Stimulated activated naive CD8-positive, alpha-beta T cell treated with anti-CD3 and anti-CD28 coated beads, Interleukin-15, Interleukin-2, amounts not matched to agents 100 ng/mL and 50 ng/mL, for 24 hours (primary cell): Measurements from ENCODE around the gene PHC1.

Source experiments
- H3K27ac Mint-ChIP-seq: one replicate; pipeline ENCODE4 v1.8.0; 2021; ENCODE audit warnings: mild to moderate bottlenecking, mixed read lengths
- H3K27me3 Mint-ChIP-seq: one replicate; pipeline ENCODE4 v1.8.0; 2021; ENCODE audit warnings: mixed read lengths
- H3K36me3 Mint-ChIP-seq: one replicate; pipeline ENCODE4 v1.8.0; 2021; ENCODE audit warnings: low read depth, mixed read lengths
- H3K4me1 Mint-ChIP-seq: one replicate; pipeline ENCODE4 v1.8.0; 2021; ENCODE audit warnings: low read depth, mixed read lengths
- H3K4me3 Mint-ChIP-seq: one replicate; pipeline ENCODE4 v1.8.0; 2021; ENCODE audit warnings: mild to moderate bottlenecking, mixed read lengths
- H3K9me3 Mint-ChIP-seq: one replicate; pipeline ENCODE4 v1.8.0; 2021; ENCODE audit warnings: mixed read lengths

Gene PHC1

GRCh38 chr12:8950702-8951478 is 36.6 kb downstream of the PHC1 start:
- peak overlapping the region; percentile 97 for H3K4me3 Mint-ChIP-seq
- H3K9me3 Mint-ChIP-seq, result peaks cover 8% of the 10 kb centered on the region
- peaks cover 38% of the 10 kb centered on the region for H3K36me3 Mint-ChIP-seq
- H3K27ac Mint-ChIP-seq, result peak overlapping the region; percentile 98
- no peaks in the 10 kb centered on the region for H3K27me3 Mint-ChIP-seq
- peaks cover 78% of the 10 kb centered on the region for H3K4me1 Mint-ChIP-seq

GRCh38 chr12:8951744-8952143 is 37.4 kb downstream of the PHC1 start:
- H3K9me3 Mint-ChIP-seq, result peaks cover 8% of the 10 kb centered on the region
- H3K4me3 Mint-ChIP-seq, result peak overlapping the region; percentile 97
- H3K4me1 Mint-ChIP-seq, result peaks cover 74% of the 10 kb centered on the region
- peak overlapping the region; percentile 96 for H3K27ac Mint-ChIP-seq
- no peaks in the 10 kb centered on the region for H3K27me3 Mint-ChIP-seq
- H3K36me3 Mint-ChIP-seq, result peaks cover 30% of the 10 kb centered on the region

GRCh38 chr12:8953773-8954402 is 39.6 kb downstream of the PHC1 start:
- H3K27ac Mint-ChIP-seq, result peak overlapping the region; percentile 96
- peaks cover 19% of the 10 kb centered on the region for H3K36me3 Mint-ChIP-seq
- H3K4me1 Mint-ChIP-seq, result peaks cover 71% of the 10 kb centered on the region
- peak overlapping the region; percentile 59 for H3K4me3 Mint-ChIP-seq
- H3K9me3 Mint-ChIP-seq, result peaks cover 8% of the 10 kb centered on the region
- no peaks in the 10 kb centered on the region for H3K27me3 Mint-ChIP-seq

- peaks cover 8% of the 10 kb centered on the region for H3K9me3 Mint-ChIP-seq
- H3K27ac Mint-ChIP-seq, result no peak overlapping the region
- H3K4me1 Mint-ChIP-seq, result peaks cover 85% of the 10 kb centered on the region
Measured at GRCh38 chr12:8956073-8956472, 41.8 kb downstream of the PHC1 start.

GRCh38 chr12:8956772-8957171 is 42.5 kb downstream of the PHC1 start:
- peaks cover 79% of the 10 kb centered on the region for H3K4me1 Mint-ChIP-seq
- H3K4me3 Mint-ChIP-seq, result no peak overlapping the region

More at GRCh38 chr12:8956073-8956472, 41.8 kb downstream of the PHC1 start:
- peaks cover 15% of the 10 kb centered on the region for H3K36me3 Mint-ChIP-seq
- no peaks in the 10 kb centered on the region for H3K27me3 Mint-ChIP-seq
- no peak overlapping the region for H3K4me3 Mint-ChIP-seq

GRCh38 chr12:8957561-8957960 is 43.3 kb downstream of the PHC1 start:
- Mint-ChIP-seq H3K27ac (no peak overlapping the region), H3K36me3 (peaks cover 19% of the 10 kb centered on the region), H3K4me3 (no peak overlapping the region), H3K9me3 (peaks cover 8% of the 10 kb centered on the region), H3K4me1 (peaks cover 71% of the 10 kb centered on the region), H3K27me3 (no peaks in the 10 kb centered on the region)

More at GRCh38 chr12:8956772-8957171, 42.5 kb downstream of the PHC1 start:
- Mint-ChIP-seq H3K36me3 (peaks cover 15% of the 10 kb centered on the region), H3K9me3 (peaks cover 8% of the 10 kb centered on the region), H3K27ac (no peak overlapping the region), H3K27me3 (no peaks in the 10 kb centered on the region)

GRCh38 chr12:8958066-8958465 is 43.8 kb downstream of the PHC1 start:
- no peak overlapping the region for H3K27ac Mint-ChIP-seq
- H3K9me3 Mint-ChIP-seq, result peaks cover 3% of the 10 kb centered on the region
- peaks cover 14% of the 10 kb centered on the region for H3K36me3 Mint-ChIP-seq
- H3K27me3 Mint-ChIP-seq, result no peaks in the 10 kb centered on the region
- H3K4me1 Mint-ChIP-seq, result peaks cover 66% of the 10 kb centered on the region
- H3K4me3 Mint-ChIP-seq, result no peak overlapping the region

GRCh38 chr12:8960176-8960575 is 45.9 kb downstream of the PHC1 start:
- Mint-ChIP-seq H3K27me3 (no peaks in the 10 kb centered on the region), H3K27ac (peak overlapping the region; percentile 3), H3K36me3 (peaks cover 20% of the 10 kb centered on the region), H3K4me1 (peaks cover 49% of the 10 kb centered on the region), H3K9me3 (peaks cover 5% of the 10 kb centered on the region), H3K4me3 (no peak overlapping the region)

GRCh38 chr12:8968761-8969160 is 54.5 kb downstream of the PHC1 start:
- peaks cover 20% of the 10 kb centered on the region for H3K9me3 Mint-ChIP-seq
- H3K27ac Mint-ChIP-seq, result no peak overlapping the region
- H3K27me3 Mint-ChIP-seq, result no peaks in the 10 kb centered on the region
- peaks cover 25% of the 10 kb centered on the region for H3K36me3 Mint-ChIP-seq
- no peak overlapping the region for H3K4me3 Mint-ChIP-seq
- H3K4me1 Mint-ChIP-seq, result peaks cover 13% of the 10 kb centered on the region

GRCh38 chr12:8969861-8970411 is 55.6 kb downstream of the PHC1 start:
- Mint-ChIP-seq H3K9me3 (peaks cover 17% of the 10 kb centered on the region), H3K4me1 (peaks cover 11% of the 10 kb centered on the region), H3K27ac (no peak overlapping the region), H3K36me3 (peaks cover 16% of the 10 kb centered on the region), H3K27me3 (no peaks in the 10 kb centered on the region), H3K4me3 (no peak overlapping the region)

- no peak overlapping the region for H3K4me3 Mint-ChIP-seq
- H3K36me3 Mint-ChIP-seq, result peaks cover 15% of the 10 kb centered on the region
- H3K27me3 Mint-ChIP-seq, result no peaks in the 10 kb centered on the region
- H3K27ac Mint-ChIP-seq, result no peak overlapping the region
- peaks cover 17% of the 10 kb centered on the region for H3K9me3 Mint-ChIP-seq
- peaks cover 10% of the 10 kb centered on the region for H3K4me1 Mint-ChIP-seq
Measured at GRCh38 chr12:8970432-8970831, 56.1 kb downstream of the PHC1 start.

- peaks cover 12% of the 10 kb centered on the region for H3K9me3 Mint-ChIP-seq
- no peak overlapping the region for H3K4me3 Mint-ChIP-seq
- no peaks in the 10 kb centered on the region for H3K27me3 Mint-ChIP-seq
- peaks cover 16% of the 10 kb centered on the region for H3K36me3 Mint-ChIP-seq
- H3K4me1 Mint-ChIP-seq, result peaks cover 7% of the 10 kb centered on the region
- H3K27ac Mint-ChIP-seq, result no peak overlapping the region
Measured at GRCh38 chr12:8980137-8980536, 65.8 kb downstream of the PHC1 start.

- Mint-ChIP-seq H3K4me3 (no peak overlapping the region), H3K9me3 (peaks cover 3% of the 10 kb centered on the region), H3K36me3 (no peaks in the 10 kb centered on the region), H3K27me3 (no peaks in the 10 kb centered on the region), H3K27ac (no peak overlapping the region), H3K4me1 (peaks cover 54% of the 10 kb centered on the region)
Measured at GRCh38 chr12:8985213-8985754, 71.0 kb downstream of the PHC1 start.

GRCh38 chr12:8987163-8987562 is 72.9 kb downstream of the PHC1 start:
- no peaks in the 10 kb centered on the region for H3K27me3 Mint-ChIP-seq
- H3K27ac Mint-ChIP-seq, result peak overlapping the region; percentile 73

GRCh38 chr12:8987685-8988084 is 73.4 kb downstream of the PHC1 start:
- peak overlapping the region; percentile 73 for H3K27ac Mint-ChIP-seq

More at GRCh38 chr12:8987163-8987562, 72.9 kb downstream of the PHC1 start:
- no peaks in the 10 kb centered on the region for H3K36me3 Mint-ChIP-seq
- no peaks in the 10 kb centered on the region for H3K9me3 Mint-ChIP-seq
- peaks cover 62% of the 10 kb centered on the region for H3K4me1 Mint-ChIP-seq
- no peak overlapping the region for H3K4me3 Mint-ChIP-seq

More at GRCh38 chr12:8987685-8988084, 73.4 kb downstream of the PHC1 start:
- H3K27me3 Mint-ChIP-seq, result no peaks in the 10 kb centered on the region
- no peaks in the 10 kb centered on the region for H3K36me3 Mint-ChIP-seq
- H3K4me1 Mint-ChIP-seq, result peaks cover 67% of the 10 kb centered on the region
- H3K9me3 Mint-ChIP-seq, result no peaks in the 10 kb centered on the region
- peak overlapping the region; percentile 20 for H3K4me3 Mint-ChIP-seq
